Fibroblast of lung (primary cell): ENCODE measurements around the gene SLC13A3.

ENCODE experiments used
- CTCF ChIP-seq, 2 donors: IDR thresholded peaks in 1 of 2; conservative IDR thresholded peaks in 1 of 2; 1 replicate in 1 of 2; 2 replicates in 1 of 2; pipeline ENCODE4 v1.5.1; 2011 to 2012; ENCODE audit warnings: low read length in 2 of 2, control low read depth in 1 of 2, inconsistent platforms in 1 of 2, low read depth in 1 of 2, mild to moderate bottlenecking in 1 of 2
- EZH2 ChIP-seq: IDR thresholded peaks from 2 replicates; pipeline ENCODE4 v1.5.1; 2012; ENCODE audit warnings: low read length, control low read depth, mild to moderate bottlenecking; ENCODE audit errors: missing control alignments

DNA sequence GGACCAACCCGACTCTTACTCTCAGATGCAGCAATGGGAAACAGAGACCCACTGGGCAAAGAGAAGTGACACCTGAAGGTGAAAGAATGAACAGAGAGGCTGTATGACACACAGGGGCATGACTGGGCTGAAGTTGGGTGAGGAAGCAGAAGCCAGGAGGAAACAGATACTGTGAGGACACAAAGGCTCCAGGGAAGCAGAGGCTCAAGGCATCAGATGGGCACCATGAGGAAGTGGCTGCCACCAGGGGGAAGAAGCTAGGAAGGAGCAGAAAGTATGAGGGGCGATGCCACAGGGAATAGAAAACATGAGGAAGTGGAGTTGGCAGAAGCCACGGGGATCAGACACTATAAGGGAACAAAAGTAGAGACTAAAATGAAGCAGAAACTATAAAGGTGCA lies 69.9 kb downstream of the SLC13A3 start:
- TF ChIP-seq CTCF (conservative IDR thresholded peaks at IDR 0.05 in 1 of 2, IDR thresholded peaks at IDR 0.05 in 1 of 2; ENCODE audit: low read depth in 1 of 2, low read length in 2 of 2) (no peak), EZH2 (no peak)
